ENCODE data around the gene RNF34.

DNA sequence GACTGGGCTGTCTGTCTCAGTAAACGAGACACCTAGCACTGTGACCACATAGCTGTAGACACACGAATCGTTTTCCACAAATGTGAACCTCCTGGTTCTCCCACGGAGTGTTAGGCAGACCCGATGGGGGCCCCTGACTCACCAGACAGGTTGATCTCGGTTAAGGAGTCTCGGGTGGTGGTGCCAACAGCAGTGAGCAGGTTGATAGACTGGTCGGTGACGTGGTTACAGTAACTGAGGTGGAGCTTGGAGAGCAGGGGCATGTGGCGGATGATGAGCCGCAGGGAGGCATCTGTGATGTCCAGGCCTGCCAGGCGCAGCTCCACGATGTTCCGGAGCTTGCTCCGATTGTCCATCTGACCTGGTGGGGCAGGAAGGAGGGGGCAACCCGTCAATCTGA lies 39.8 kb downstream of the RNF34 start:
- TF ChIP-seq, protein P1, sequence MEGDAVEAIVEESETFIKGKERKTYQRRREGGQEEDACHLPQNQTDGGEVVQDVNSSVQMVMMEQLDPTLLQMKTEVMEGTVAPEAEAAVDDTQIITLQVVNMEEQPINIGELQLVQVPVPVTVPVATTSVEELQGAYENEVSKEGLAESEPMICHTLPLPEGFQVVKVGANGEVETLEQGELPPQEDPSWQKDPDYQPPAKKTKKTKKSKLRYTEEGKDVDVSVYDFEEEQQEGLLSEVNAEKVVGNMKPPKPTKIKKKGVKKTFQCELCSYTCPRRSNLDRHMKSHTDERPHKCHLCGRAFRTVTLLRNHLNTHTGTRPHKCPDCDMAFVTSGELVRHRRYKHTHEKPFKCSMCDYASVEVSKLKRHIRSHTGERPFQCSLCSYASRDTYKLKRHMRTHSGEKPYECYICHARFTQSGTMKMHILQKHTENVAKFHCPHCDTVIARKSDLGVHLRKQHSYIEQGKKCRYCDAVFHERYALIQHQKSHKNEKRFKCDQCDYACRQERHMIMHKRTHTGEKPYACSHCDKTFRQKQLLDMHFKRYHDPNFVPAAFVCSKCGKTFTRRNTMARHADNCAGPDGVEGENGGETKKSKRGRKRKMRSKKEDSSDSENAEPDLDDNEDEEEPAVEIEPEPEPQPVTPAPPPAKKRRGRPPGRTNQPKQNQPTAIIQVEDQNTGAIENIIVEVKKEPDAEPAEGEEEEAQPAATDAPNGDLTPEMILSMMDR (IDR thresholded peaks at IDR 0.05): no peak
- TF ChIP-seq RAD21 (IDR thresholded peaks at IDR 0.05; ENCODE audit: low read length) (no peak), EP300 (IDR thresholded peaks at IDR 0.05; ENCODE audit: borderline replicate concordance in 1 of 2, low read depth in 1 of 2, low read length in 1 of 2) (no peak), FOXM1 (IDR thresholded peaks at IDR 0.05; ENCODE audit: low read depth) (no peak), POLR2AphosphoS5 (IDR thresholded peaks at IDR 0.05; ENCODE audit: low read depth, low read length) (no peak), YY1 (IDR thresholded peaks at IDR 0.05; ENCODE audit: low read depth) (no peak), CHD2 (IDR thresholded peaks at IDR 0.05; ENCODE audit: low read length, partially characterized antibody) (no peak), ELF1 (IDR thresholded peaks at IDR 0.05) (no peak), TAF1 (IDR thresholded peaks at IDR 0.05; ENCODE audit: borderline replicate concordance, low read depth, low read length) (no peak), FOXJ3 (CRISPR knock-in tag; IDR thresholded peaks at IDR 0.05) (no peak), SIN3A (IDR thresholded peaks at IDR 0.05; ENCODE audit: borderline replicate concordance, low read depth, low read length) (no peak)
- TF ChIP-seq, protein P2, sequence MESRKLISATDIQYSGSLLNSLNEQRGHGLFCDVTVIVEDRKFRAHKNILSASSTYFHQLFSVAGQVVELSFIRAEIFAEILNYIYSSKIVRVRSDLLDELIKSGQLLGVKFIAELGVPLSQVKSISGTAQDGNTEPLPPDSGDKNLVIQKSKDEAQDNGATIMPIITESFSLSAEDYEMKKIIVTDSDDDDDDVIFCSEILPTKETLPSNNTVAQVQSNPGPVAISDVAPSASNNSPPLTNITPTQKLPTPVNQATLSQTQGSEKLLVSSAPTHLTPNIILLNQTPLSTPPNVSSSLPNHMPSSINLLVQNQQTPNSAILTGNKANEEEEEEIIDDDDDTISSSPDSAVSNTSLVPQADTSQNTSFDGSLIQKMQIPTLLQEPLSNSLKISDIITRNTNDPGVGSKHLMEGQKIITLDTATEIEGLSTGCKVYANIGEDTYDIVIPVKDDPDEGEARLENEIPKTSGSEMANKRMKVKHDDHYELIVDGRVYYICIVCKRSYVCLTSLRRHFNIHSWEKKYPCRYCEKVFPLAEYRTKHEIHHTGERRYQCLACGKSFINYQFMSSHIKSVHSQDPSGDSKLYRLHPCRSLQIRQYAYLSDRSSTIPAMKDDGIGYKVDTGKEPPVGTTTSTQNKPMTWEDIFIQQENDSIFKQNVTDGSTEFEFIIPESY (IDR thresholded peaks at IDR 0.05; ENCODE audit: borderline replicate concordance, low read depth): no peak
- TF ChIP-seq, protein P3, sequence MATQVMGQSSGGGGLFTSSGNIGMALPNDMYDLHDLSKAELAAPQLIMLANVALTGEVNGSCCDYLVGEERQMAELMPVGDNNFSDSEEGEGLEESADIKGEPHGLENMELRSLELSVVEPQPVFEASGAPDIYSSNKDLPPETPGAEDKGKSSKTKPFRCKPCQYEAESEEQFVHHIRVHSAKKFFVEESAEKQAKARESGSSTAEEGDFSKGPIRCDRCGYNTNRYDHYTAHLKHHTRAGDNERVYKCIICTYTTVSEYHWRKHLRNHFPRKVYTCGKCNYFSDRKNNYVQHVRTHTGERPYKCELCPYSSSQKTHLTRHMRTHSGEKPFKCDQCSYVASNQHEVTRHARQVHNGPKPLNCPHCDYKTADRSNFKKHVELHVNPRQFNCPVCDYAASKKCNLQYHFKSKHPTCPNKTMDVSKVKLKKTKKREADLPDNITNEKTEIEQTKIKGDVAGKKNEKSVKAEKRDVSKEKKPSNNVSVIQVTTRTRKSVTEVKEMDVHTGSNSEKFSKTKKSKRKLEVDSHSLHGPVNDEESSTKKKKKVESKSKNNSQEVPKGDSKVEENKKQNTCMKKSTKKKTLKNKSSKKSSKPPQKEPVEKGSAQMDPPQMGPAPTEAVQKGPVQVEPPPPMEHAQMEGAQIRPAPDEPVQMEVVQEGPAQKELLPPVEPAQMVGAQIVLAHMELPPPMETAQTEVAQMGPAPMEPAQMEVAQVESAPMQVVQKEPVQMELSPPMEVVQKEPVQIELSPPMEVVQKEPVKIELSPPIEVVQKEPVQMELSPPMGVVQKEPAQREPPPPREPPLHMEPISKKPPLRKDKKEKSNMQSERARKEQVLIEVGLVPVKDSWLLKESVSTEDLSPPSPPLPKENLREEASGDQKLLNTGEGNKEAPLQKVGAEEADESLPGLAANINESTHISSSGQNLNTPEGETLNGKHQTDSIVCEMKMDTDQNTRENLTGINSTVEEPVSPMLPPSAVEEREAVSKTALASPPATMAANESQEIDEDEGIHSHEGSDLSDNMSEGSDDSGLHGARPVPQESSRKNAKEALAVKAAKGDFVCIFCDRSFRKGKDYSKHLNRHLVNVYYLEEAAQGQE (IDR thresholded peaks at IDR 0.05; ENCODE audit: low read depth, low read length): no peak
